GM10248 (cell line): ENCODE measurements around the gene SDCCAG8.

Source experiments
- CTCF ChIA-PET: fragments of 300-600 bp; sonication (Branson Sonifier 250); formaldehyde crosslinking; extraction: SDS; loops from one replicate; lab custom pipeline; 2021; ENCODE audit warnings: antibody characterized with exemption; lab: Yijun Ruan, JAX
- POLR2A ChIA-PET: fragments of 350-650 bp; sonication (Branson Sonifier 250); formaldehyde crosslinking; extraction: SDS; loops from one replicate; lab custom pipeline; 2020; ENCODE audit warnings: antibody characterized with exemption; lab: Yijun Ruan, JAX
- DNase-seq: peaks from one replicate; pipeline ENCODE4 v3.0.0; 2012; ENCODE audit errors: extremely low spot score
- CTCF ChIP-seq: IDR thresholded peaks from 2 replicates; pipeline ENCODE4 v1.5.1; 2012; ENCODE audit warnings: mild to moderate bottlenecking, low read depth; ENCODE audit errors: extremely low read depth, missing control alignments, control extremely low read depth

The SDCCAG8 gene

DNA sequence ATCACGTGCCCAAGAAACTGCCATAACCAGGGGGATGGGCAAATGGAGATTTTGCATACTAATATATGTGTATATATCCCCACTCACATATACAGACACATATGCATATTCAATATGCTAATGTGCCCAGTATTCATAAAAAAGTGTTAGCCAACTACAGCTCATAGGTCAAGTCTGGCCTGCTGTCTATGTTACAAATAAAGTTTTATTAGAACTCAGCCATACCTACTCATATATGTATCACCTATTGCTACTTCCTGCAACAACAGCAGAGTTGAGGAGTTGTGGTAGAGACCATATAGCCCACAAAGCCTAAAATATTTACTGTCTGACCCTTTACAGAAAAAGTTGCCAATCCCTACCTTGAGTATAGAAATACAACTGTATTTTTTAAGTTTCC, 93.3 kb downstream of the SDCCAG8 start:
- no peak for TF ChIP-seq CTCF
- POLR2A ChIA-PET, result no interaction called here
- DNase-seq, result no peak
- CTCF ChIA-PET, result interaction anchor here (0.9 to 1.0 kb wide), 2 partner anchors 10 to 25 kb away, joined by 3 read pairs; no protein-coding TSS in a partner anchor

DNA sequence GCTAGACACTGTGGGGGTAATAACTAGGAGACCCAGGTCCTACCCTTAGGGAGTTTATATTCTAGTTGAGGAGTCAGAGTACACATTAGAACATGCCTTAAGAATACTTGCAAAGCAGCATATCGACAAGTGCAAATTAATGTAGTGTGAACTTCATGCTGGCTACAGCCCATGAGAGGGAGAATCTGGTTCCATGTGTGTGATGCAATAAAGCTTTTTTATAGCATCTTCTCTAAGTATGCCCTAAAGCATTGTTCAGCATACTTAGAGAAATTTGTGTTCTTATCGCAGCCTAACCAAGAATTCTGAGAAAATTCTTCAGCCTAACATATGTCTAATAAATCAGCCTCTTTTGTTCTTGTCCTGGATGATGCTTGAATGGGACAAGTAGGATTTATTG, 95.5 kb downstream of the SDCCAG8 start:
- no peak for TF ChIP-seq CTCF
- POLR2A ChIA-PET, result no interaction called here
- CTCF ChIA-PET, result no interaction called here
- DNase-seq, result no peak

GRCh38 chr1:243354511-243355153, 98.8 kb downstream of the SDCCAG8 start:
- TF ChIP-seq CTCF, result no peak
- ChIA-PET CTCF (interaction anchor here (1.3 to 1.5 kb wide), 3 partner anchors 9 to 13 kb away, joined by 5 to 9 read pairs (median 5); no protein-coding TSS in a partner anchor), POLR2A (no interaction called here)
- DNase-seq, result peak; percentile 15

DNA sequence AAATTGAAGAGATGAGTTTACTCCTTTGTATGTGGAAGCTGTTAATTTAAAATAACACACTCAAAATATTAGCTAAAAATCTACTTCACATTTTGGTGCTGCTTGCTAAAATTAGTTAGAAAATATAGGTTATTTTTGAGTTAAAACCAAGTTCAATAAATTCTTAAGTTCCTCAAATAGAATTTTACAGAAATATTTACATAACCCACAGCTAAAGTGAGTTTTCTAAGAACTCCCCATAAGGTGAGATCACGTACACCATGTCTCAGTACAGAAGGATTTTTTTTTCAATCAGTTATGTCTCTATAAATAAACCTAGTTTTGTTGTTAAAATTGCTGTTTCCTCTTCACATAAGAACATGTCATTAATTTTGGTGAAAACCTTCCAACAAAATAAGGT, 108.0 kb downstream of the SDCCAG8 start:
- DNase-seq, result no peak
- CTCF ChIA-PET, result interaction anchor here (1.6 to 2.8 kb wide), 3 partner anchors 10 to 385 kb away, joined by 3 to 11 read pairs (median 9); no protein-coding TSS in a partner anchor
- POLR2A ChIA-PET, result no interaction called here
- no peak for TF ChIP-seq CTCF

- DNase-seq, result no peak
- POLR2A ChIA-PET, result no interaction called here
- TF ChIP-seq CTCF, result no peak
- CTCF ChIA-PET, result interaction anchor here (1.0 to 2.8 kb wide), 4 partner anchors 10 to 385 kb away, joined by 3 to 11 read pairs (median 6); no protein-coding TSS in a partner anchor
Measured at GRCh38 chr1:243364330-243364729, 108.5 kb downstream of the SDCCAG8 start.

- DNase-seq, result no peak
- ChIA-PET POLR2A (no interaction called here), CTCF (interaction anchor here (1.0 to 1.6 kb wide), 2 partner anchors 21 to 384 kb away, joined by 3 read pairs; no protein-coding TSS in a partner anchor)
- TF ChIP-seq CTCF, result no peak
Measured at GRCh38 chr1:243364866-243365265, 109.0 kb downstream of the SDCCAG8 start.

GRCh38 chr1:243367314-243367713, 111.5 kb downstream of the SDCCAG8 start:
- POLR2A ChIA-PET, result no interaction called here
- no peak for DNase-seq
- CTCF ChIA-PET, result interaction anchor here (1.3 kb wide), 1 partner anchor 12 kb away, joined by 3 read pairs; no protein-coding TSS in a partner anchor
- no peak for TF ChIP-seq CTCF
